ENCODE data around the gene FUS.

Gene FUS

GRCh38 chr16:31228206-31228605 lies 48.3 kb downstream of the FUS start:
- no peak for DNase-seq (ENCODE audit: low read depth in 1 of 2, low spot score in 1 of 2)
- TF ChIP-seq SPI1 (IDR thresholded peaks at IDR 0.05; ENCODE audit: borderline replicate concordance, low read depth) (no peak), GABPA (IDR thresholded peaks at IDR 0.05; ENCODE audit: low read depth) (no peak), POLR2AphosphoS5 (IDR thresholded peaks at IDR 0.05; ENCODE audit: low read depth) (no peak), REST (IDR thresholded peaks at IDR 0.05; ENCODE audit: insufficient replicate concordance, low read depth) (no peak)
- TF ChIP-seq, protein P1, sequence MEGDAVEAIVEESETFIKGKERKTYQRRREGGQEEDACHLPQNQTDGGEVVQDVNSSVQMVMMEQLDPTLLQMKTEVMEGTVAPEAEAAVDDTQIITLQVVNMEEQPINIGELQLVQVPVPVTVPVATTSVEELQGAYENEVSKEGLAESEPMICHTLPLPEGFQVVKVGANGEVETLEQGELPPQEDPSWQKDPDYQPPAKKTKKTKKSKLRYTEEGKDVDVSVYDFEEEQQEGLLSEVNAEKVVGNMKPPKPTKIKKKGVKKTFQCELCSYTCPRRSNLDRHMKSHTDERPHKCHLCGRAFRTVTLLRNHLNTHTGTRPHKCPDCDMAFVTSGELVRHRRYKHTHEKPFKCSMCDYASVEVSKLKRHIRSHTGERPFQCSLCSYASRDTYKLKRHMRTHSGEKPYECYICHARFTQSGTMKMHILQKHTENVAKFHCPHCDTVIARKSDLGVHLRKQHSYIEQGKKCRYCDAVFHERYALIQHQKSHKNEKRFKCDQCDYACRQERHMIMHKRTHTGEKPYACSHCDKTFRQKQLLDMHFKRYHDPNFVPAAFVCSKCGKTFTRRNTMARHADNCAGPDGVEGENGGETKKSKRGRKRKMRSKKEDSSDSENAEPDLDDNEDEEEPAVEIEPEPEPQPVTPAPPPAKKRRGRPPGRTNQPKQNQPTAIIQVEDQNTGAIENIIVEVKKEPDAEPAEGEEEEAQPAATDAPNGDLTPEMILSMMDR (IDR thresholded peaks at IDR 0.05; ENCODE audit: insufficient read depth, low read length), result no peak
- Histone ChIP-seq H3K4me3 (replicated peaks; ENCODE audit: insufficient read depth, low read length) (no peak overlapping the region), H3K27ac (replicated peaks) (no peak overlapping the region), H3K27me3 (ENCODE audit: insufficient read depth, poor library complexity, severe bottlenecking) (no peaks in the 10 kb centered on the region)

DNA sequence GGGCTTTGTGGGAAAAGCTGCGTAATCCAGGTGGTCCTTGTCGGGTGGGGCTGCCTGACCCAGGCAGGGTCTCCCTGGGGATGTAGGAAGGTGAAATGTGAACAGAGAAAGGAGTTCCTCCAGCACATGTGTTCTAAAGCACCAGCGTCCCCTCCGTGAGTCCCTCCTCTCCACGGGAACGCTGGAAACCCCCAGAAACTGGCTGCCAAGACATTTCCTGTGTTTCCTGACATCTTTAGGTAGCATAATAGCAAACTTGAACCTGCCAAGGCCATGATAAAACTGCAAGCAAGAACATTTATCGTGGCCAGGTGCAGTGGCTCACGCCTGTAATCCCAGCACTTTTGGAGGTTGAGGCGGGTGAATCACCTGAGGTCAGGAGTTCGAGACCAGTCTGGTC lies 49.6 kb downstream of the FUS start:
- no peak overlapping the region for H3K4me3 ChIP-seq (replicated peaks; ENCODE audit: insufficient read depth, low read length)
- H3K27ac ChIP-seq (replicated peaks), result no peak overlapping the region
- DNase-seq (ENCODE audit: low read depth in 1 of 2, low spot score in 1 of 2), result no peak
- no peaks in the 10 kb centered on the region for H3K27me3 ChIP-seq (ENCODE audit: insufficient read depth, poor library complexity, severe bottlenecking)
- TF ChIP-seq SPI1 (IDR thresholded peaks at IDR 0.05; ENCODE audit: borderline replicate concordance, low read depth), result no peak
- TF ChIP-seq REST (IDR thresholded peaks at IDR 0.05; ENCODE audit: insufficient replicate concordance, low read depth), result no peak
- TF ChIP-seq, protein P1 (IDR thresholded peaks at IDR 0.05; ENCODE audit: insufficient read depth, low read length), result no peak
- TF ChIP-seq GABPA (IDR thresholded peaks at IDR 0.05; ENCODE audit: low read depth), result no peak
- TF ChIP-seq POLR2AphosphoS5 (IDR thresholded peaks at IDR 0.05; ENCODE audit: low read depth), result no peak

- no peak for TF ChIP-seq REST (IDR thresholded peaks at IDR 0.05; ENCODE audit: insufficient replicate concordance, low read depth)
- no peak for TF ChIP-seq POLR2AphosphoS5 (IDR thresholded peaks at IDR 0.05; ENCODE audit: low read depth)
- TF ChIP-seq, protein P1 (IDR thresholded peaks at IDR 0.05; ENCODE audit: insufficient read depth, low read length), result no peak
- no peak for TF ChIP-seq GABPA (IDR thresholded peaks at IDR 0.05; ENCODE audit: low read depth)
- TF ChIP-seq SPI1 (IDR thresholded peaks at IDR 0.05; ENCODE audit: borderline replicate concordance, low read depth), result no peak
- H3K27me3 ChIP-seq (ENCODE audit: insufficient read depth, poor library complexity, severe bottlenecking), result no peaks in the 10 kb centered on the region
- DNase-seq (ENCODE audit: low read depth in 1 of 2, low spot score in 1 of 2), result no peak
- no peak overlapping the region for H3K4me3 ChIP-seq (replicated peaks; ENCODE audit: insufficient read depth, low read length)
- no peak overlapping the region for H3K27ac ChIP-seq (replicated peaks)
These were observed 58.1 kb downstream of the FUS start for GRCh38 chr16:31238041-31238440.
